ENCODE results near the gene LDLRAD3. TPM values are rescaled to one million over a fixed set of nuclear protein-coding genes. Genes with fewer than 3 reads are reported as not detected.

Gene LDLRAD3
- total and polyA plus RNA-seq, 12 donors = 5.4 to 16.7 (median 10.2) TPM

DNA sequence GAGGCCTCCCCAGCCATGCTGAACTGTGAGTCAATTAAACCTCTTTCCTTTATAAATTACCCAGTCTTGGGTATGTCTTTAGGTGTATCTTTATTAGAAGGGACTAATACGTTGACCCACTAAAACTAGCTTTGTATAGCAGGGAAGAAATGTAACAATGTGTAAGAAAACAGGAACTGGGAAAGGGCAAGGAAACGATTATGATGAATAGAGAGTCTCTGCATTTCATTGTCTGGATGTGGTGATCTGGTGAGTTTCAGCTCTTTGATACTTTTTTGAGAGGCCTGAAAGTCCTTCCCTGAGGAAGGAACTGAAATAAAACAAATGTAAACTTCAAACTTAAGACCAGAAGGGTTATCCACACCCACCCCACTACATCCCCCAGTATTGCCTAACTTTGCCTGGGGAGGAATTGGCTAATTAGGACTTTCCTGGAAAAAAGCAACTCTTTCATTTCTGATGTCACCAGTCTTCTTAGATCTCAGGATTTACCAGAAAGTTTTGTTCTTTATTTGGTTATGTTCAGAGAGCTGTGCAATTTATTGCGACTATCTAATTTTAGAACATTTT is 119.0 kb downstream of the LDLRAD3 start:
- Histone ChIP-seq H3K4me1 (replicated peaks in 1 of 2) (peaks cover 0 to 6% of the 10 kb centered on the region in 2 donors), H3K36me3 (replicated peaks in 1 of 2) (no peaks in the 10 kb centered on the region), H3K27ac (peak overlapping the region in 2 of 5 donors; percentile 54 to 64), H3K27me3 (no peaks in the 10 kb centered on the region), H3K9me3 (replicated peaks in 1 of 3) (no peaks in the 10 kb centered on the region), H3K4me3 (no peak overlapping the region)
- WGBS, 4 donors = 65 to 74% (median 69%) methylated on average over 3 of the region's 3 CpGs
- TF ChIP-seq, protein P1, sequence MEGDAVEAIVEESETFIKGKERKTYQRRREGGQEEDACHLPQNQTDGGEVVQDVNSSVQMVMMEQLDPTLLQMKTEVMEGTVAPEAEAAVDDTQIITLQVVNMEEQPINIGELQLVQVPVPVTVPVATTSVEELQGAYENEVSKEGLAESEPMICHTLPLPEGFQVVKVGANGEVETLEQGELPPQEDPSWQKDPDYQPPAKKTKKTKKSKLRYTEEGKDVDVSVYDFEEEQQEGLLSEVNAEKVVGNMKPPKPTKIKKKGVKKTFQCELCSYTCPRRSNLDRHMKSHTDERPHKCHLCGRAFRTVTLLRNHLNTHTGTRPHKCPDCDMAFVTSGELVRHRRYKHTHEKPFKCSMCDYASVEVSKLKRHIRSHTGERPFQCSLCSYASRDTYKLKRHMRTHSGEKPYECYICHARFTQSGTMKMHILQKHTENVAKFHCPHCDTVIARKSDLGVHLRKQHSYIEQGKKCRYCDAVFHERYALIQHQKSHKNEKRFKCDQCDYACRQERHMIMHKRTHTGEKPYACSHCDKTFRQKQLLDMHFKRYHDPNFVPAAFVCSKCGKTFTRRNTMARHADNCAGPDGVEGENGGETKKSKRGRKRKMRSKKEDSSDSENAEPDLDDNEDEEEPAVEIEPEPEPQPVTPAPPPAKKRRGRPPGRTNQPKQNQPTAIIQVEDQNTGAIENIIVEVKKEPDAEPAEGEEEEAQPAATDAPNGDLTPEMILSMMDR (IDR thresholded peaks at IDR 0.05) = no peak
- TF ChIP-seq POLR2A (IDR thresholded peaks at IDR 0.05) = no peak
- peak in 1 of 7 donors; percentile 18 for DNase-seq
- intact Hi-C loops (cut with DNase I) = no loop called here

DNA sequence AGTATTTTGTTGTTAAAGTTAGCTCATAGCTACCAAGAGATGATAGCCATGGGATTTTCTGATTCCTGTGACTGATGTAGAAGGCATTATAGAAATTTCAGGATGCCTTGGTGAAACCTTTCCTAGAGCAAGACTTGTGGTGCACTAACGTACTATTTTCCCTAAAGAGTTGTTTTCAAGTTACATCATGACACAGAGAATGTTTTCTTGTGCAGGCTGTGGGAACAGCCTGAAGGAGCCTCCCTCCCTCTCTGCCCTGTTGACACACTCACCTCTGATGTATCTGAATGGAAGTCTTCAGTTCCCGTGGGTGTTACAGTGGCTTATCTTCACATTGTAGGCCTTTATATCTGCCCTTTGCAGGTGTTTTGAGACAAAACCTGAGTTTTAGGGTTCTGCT is 121.6 kb downstream of the LDLRAD3 start:
- H3K4me1 ChIP-seq (replicated peaks in 1 of 2) = peaks cover 0 to 6% of the 10 kb centered on the region in 2 donors
- DNase-seq = no peak
- no peak for TF ChIP-seq POLR2A (IDR thresholded peaks at IDR 0.05)
- TF ChIP-seq, protein P1 (IDR thresholded peaks at IDR 0.05) = no peak
- H3K27me3 ChIP-seq = no peaks in the 10 kb centered on the region
- intact Hi-C loops (cut with DNase I) = no loop called here
- no peaks in the 10 kb centered on the region for H3K36me3 ChIP-seq (replicated peaks in 1 of 2)
- H3K4me3 ChIP-seq = no peak overlapping the region
- H3K9me3 ChIP-seq (replicated peaks in 1 of 3) = no peaks in the 10 kb centered on the region
- H3K27ac ChIP-seq = no peak overlapping the region
- WGBS, 4 donors = 77 to 95% (median 88%) methylated on average over 2 of the region's 2 CpGs

DNA sequence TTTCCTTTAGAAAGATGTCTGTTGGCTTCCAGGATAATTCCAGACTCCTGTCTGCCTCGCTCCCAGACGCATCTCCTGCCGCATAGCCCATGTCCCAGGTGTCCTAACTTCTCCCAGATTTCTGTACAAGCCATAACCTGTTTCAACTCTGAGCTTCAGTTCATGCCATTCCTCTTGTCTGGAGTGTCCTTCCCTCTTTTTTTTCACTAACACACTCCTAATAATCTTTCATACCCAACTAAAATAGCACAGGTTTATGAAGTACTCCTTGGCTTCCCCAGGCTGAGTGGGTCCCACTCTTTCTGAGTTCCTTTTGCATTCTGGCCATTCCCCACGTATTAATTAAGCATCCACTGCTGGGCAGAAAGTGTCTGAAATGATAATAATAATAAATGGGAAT is 123.0 kb downstream of the LDLRAD3 start:
- Histone ChIP-seq H3K9me3 (replicated peaks in 1 of 3) (no peaks in the 10 kb centered on the region), H3K36me3 (replicated peaks in 1 of 2) (no peaks in the 10 kb centered on the region), H3K4me1 (replicated peaks in 1 of 2) (peaks cover 0 to 6% of the 10 kb centered on the region in 2 donors), H3K4me3 (no peak overlapping the region), H3K27ac (no peak overlapping the region), H3K27me3 (no peaks in the 10 kb centered on the region)
- intact Hi-C loops (cut with DNase I) = no loop called here
- DNase-seq = no peak
- 86 to 97% (median 96%) methylated on average over 4 of the region's 4 CpGs for WGBS, 4 donors
- no peak for TF ChIP-seq POLR2A (IDR thresholded peaks at IDR 0.05)
- TF ChIP-seq, protein P1 (IDR thresholded peaks at IDR 0.05) = no peak

DNA sequence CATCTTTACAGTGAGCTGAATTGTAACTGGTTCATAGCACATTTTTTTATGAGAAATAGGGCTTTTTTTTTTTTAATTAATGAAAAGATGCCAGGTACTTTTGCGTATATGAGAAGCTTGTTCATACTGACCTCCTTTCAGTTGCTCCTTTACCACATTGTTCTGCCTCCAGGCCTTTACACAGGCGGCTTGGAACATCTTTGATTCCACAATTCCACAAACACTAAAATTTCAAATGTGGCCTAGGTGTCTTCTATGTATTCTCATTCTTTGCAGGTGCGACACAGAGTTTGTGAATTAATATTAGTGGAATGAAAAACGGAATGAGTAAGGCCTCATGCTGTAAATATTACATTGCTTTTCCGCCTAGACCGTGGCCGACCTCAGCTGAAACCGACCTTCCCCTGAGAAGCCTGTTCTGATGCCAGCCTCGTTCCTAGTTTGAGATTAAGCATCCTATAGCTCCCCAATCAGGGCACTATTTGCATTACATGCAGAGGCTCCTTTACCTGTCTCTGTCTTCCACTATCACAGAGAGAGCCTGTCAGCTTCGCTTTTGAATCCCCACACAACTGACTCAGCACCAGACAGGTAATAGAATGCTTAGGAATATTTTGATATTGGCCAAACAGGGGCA is 125.8 kb downstream of the LDLRAD3 start:
- Histone ChIP-seq H3K36me3 (replicated peaks in 1 of 2) (no peaks in the 10 kb centered on the region), H3K4me1 (replicated peaks in 1 of 2) (peaks cover 0 to 15% of the 10 kb centered on the region in 2 donors), H3K27me3 (no peaks in the 10 kb centered on the region), H3K4me3 (no peak overlapping the region), H3K9me3 (replicated peaks in 1 of 3) (no peaks in the 10 kb centered on the region), H3K27ac (no peak overlapping the region)
- DNase-seq = peak in 1 of 7 donors; percentile 13
- 81 to 87% (median 85%) methylated on average over 10 of the region's 10 CpGs for WGBS, 4 donors
- intact Hi-C loops (cut with DNase I) = no loop called here
- TF ChIP-seq POLR2A (IDR thresholded peaks at IDR 0.05) = no peak

Measured in adrenal gland (tissue), 12 donors.